ENCODE data around the gene MLXIP.

The MLXIP gene

GRCh38 chr12:122080149-122081082 is 1.9 kb downstream of the MLXIP start:
- peak in 1 of 2 donors; percentile 51 for DNase-seq

GRCh38 chr12:122081083-122081696 is 2.6 kb downstream of the MLXIP start:
- no peak for DNase-seq

GRCh38 chr12:122081697-122082221 is 3.2 kb downstream of the MLXIP start:
- peak; percentile 53 to 66 for DNase-seq

- no peak for DNase-seq
Measured at GRCh38 chr12:122082621-122083356, 4.2 kb downstream of the MLXIP start.

- no peak for DNase-seq
Measured at GRCh38 chr12:122084857-122085405, 6.4 kb downstream of the MLXIP start.

GRCh38 chr12:122085591-122085990 is 7.0 kb downstream of the MLXIP start:
- DNase-seq: no peak

- DNase-seq: no peak
Measured at GRCh38 chr12:122086116-122086515, 7.6 kb downstream of the MLXIP start.

- no peak for DNase-seq
Measured at GRCh38 chr12:122086641-122087285, 8.2 kb downstream of the MLXIP start.

- DNase-seq: no peak
Measured at GRCh38 chr12:122087431-122088178, 9.0 kb downstream of the MLXIP start.

- no peak for DNase-seq
Measured at GRCh38 chr12:122088179-122088810, 9.7 kb downstream of the MLXIP start.

- no peak for DNase-seq
Measured at GRCh38 chr12:122089077-122089476, 10.5 kb downstream of the MLXIP start.

GRCh38 chr12:122090759-122091515 is 12.4 kb downstream of the MLXIP start:
- DNase-seq: no peak

GRCh38 chr12:122093098-122093883 is 14.7 kb downstream of the MLXIP start:
- DNase-seq: no peak

- DNase-seq: no peak
Measured at GRCh38 chr12:122094137-122094734, 15.7 kb downstream of the MLXIP start.

GRCh38 chr12:122094735-122095631 is 16.4 kb downstream of the MLXIP start:
- DNase-seq: peak in 1 of 2 donors; percentile 40

GRCh38 chr12:122096014-122096413 is 17.5 kb downstream of the MLXIP start:
- no peak for DNase-seq

- no peak for DNase-seq
Measured at GRCh38 chr12:122096591-122097149, 18.1 kb downstream of the MLXIP start.

- no peak for DNase-seq
Measured at GRCh38 chr12:122097584-122097926, 19.0 kb downstream of the MLXIP start.

All from CD4-positive, alpha-beta T cell treated with Interleukin-4 for 1 hour (primary cell).